HT-29 (cell line): Measurements from ENCODE around the gene NEBL. TPM values are rescaled to one million over a fixed set of nuclear protein-coding genes. Genes with fewer than 3 reads are reported as not detected.

Source experiments
- DNase-seq: peaks from one replicate; pipeline ENCODE4 v3.0.0-alpha.2; 2015; ENCODE audit warnings: low spot score
- total RNA-seq: library from RNA; depleted of rRNA; stranded (reverse); fragments of >200 nt; shearing (Covaris generic); gene quantifications from 2 replicates; pipeline ENCODE4 v1.2.3, GENCODE V29; 2014

The NEBL gene
- total RNA-seq, 1 experiment from 2014 or later = 2.2 TPM

DNA sequence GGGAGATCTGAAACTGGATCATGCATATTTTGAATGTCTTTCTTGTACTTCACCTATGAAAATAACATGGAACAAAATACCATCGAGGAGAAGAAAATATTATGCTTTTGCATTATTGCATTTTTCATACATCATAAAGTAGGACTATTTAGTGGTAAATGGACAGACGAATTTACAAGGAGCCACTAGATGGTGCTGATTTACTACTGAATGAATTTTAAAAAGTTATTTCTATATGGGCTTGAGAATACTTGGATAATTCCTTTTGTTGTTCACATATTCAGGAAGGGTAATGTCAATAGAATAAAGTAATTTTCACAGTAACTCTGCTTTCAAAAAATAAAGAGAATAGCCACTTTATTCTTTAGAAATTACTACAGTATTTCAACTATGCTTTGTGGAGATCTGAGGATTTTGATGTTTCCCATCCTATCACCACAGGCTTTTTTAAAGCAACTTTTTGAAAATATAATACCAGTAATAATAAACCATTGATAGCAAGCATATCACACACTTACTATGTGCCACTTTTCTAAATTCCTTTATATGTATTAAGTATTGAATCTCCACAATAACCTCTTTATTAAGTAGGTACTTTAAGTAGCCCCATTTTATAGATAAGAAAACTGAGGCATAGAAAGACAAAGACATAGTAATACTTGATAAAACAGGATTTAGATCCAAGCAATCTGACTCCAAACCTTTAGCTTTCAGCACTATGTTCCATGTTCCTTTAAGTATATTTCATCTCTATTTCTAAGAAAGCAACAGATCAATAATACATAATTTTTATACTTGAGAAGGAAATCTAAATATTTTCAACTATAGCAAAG is 38.6 kb downstream of the NEBL start:
- peak; percentile 51 for DNase-seq

DNA sequence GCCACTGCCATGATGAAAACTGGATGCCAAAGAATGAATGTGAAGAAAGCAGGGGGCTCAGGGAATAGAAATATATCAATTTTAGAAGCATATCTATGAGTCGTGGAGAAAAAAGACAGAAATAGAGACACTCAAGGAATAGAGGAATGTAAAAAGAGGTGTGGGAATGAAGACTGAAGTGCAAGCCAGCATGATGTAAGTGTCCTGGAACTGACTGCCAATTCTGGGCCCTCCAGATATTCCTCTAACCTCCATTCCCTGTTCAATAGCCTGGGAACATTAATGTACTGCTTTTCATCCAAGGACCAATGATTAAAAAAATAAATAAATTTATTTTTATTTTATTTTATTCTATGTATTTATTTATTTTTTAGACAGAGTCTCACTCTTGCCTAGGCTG is 40.6 kb downstream of the NEBL start:
- no peak for DNase-seq

DNA sequence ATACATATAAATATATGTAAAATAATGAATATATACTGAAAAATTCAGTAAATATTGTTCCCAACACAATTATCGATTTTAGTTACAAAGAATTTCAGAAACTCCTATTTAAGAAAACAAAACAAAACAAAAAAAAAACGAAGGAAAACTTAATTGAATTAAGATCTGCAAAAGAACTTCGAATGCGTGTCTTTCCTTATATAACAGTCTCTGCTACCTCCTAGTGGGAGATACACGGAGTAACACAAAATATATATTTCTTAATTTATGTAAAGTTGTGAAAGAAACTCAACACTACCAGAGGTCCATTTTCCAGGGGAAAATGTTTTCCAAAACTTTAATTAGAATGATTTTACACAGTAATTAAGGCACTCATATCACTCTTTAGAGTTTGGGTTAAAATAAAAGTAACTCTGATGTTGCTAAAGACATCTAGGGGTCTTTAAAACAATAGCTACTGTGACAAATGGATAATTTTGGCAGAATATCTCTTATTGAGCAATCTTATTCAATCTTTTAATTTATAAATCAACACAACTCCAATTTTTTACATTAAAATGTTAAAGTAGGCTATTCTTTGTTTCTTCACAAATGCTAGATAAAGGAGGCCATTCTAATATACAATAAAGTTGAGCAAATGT is 41.6 kb downstream of the NEBL start:
- peak; percentile 16 for DNase-seq

DNA sequence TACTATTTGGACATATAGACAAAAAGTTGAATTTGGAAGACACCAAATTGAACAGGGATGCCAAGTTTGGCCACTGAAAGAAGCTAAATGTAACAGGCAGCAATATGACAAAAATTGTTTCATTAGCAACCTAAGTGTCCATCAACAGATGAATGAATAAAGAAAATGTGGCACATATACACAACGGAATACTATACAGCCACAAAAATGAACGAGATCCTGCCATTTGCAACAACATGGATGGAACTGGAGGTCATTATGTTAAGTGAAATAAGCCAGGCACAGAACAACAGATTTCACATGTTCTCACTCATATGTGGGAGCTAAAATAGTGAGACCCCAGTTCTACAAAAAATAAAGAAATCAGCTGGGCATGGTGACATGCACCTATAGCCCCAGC is 43.8 kb downstream of the NEBL start:
- DNase-seq = no peak

DNA sequence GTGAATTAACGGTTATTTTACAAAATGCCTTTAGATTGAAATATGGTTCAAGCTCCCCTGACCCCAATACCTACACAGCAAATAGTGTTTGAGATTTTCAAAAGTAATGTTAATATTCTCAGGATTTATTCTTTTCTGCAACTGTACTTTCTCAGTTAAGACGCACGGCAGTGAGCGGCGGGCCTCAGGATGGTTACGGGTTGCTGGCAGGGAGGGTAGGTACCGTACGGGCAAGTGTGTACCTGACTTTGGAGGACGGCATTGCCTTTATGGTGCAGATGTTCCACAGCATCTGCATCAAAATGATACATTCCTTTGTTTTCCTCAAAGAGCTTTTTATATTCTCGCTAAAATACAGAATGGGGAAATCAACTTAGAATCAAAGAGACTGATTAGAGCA is 44.8 kb downstream of the NEBL start:
- no peak for DNase-seq

DNA sequence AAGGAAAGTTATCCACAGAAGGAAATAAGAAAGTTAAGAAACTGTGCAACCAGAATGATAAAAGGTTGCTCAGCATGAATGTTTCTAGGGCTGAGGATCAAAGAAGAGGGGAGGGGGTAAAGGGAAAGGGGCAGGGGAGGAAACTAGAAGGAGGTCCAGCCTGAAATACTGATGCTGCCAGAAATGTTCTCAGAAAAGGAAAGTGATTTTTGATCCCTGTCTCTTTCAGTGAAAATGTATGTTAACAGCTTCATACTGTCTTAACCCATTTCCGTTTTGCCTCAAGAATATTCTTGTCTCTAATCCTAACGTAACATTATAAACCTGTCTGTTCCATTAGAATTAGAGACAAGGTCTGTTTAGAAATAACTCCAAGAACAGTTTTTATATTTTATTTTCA is 49.6 kb downstream of the NEBL start:
- no peak for DNase-seq

DNA sequence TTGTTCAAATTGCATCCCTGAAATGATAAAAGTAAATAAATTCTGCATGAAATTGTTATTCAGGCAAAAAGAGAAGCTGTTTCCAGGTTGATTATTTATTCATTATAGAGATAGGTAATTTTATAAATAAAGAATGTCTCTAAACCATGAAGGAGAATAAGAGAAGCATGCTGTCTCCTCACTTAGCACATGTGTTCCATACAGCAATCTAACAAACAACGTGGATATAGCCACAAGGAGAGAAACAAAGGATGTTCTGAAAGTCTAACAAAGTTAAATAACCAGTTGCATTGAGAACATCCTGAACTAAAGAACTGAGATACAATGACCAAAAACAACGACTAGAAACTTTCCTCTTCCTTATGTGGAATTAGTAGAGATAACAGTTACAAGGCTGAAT is 50.8 kb downstream of the NEBL start:
- DNase-seq = no peak

DNA sequence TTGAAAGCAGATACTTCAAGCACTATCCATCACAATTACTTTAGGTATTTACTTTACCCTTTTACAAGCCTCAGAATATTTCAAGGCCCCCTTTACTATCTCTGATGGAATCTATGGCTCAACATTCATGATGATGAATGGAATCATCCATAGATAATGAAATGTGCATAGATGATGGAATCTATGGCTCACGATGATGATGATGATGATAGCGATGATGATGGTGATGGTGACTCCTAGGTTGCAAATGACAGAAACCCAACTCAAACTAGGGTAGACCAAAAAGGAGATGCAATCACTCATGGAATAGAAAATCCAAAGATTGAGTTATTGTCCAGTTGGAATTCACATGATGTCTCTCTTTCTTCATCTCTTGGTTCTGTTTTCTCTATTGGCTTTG is 55.7 kb downstream of the NEBL start:
- DNase-seq = no peak

DNA sequence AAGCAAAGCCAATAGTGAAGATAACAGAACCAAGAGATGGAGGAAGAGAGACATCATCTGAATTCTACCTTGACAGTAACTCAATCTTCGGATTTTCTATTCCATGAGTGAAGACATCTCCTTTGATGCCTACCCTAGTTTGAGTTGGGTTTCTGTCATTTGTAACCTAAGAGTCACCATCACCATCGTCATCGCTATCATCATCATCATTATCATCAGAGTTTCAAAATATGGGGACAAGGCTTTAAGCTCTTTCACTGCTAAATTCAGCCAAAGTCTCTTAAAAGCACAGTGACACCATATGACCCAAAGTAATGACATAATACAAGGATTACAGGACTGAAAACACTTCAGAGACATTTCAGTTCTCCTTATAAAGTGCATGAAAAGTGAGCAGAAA is 57.2 kb downstream of the NEBL start:
- no peak for DNase-seq

DNA sequence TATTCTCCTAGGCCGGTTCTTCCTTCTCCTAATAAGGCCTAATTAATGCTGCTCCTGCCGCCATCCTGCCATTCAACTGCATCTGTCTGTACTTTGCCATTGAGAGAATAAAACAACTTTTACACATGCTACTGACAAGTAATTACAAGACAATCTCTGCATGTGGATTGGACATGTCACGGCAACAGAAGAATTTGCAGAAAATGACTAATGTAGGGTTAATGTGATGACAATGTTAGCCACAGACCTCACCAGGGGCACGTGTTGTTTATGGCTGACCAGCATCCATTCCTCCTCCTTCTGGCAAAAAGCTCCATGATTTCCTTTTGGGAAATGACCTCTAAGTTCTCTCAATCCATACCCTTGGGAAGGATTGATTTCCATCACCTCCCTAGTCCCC is 58.0 kb downstream of the NEBL start:
- no peak for DNase-seq

DNA sequence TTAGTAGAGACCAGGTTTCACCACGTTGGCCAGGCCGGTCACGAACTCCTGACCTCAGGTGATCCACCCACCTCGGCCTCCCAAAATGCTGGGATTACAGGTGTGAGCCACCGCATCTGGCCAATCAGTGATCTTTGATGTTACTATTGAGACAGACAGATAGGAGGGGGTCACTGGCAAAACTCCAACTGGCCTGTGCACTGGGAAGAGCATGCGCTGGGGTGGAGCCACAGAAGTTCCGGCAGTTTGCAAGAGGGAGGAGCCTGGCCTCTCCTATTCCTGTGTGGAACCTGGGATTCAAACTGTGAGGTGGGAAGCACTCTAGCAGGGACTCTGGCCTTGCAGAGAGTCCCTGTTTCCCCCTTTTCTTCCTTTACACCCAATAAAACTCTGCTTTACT is 60.7 kb downstream of the NEBL start:
- DNase-seq = no peak

DNA sequence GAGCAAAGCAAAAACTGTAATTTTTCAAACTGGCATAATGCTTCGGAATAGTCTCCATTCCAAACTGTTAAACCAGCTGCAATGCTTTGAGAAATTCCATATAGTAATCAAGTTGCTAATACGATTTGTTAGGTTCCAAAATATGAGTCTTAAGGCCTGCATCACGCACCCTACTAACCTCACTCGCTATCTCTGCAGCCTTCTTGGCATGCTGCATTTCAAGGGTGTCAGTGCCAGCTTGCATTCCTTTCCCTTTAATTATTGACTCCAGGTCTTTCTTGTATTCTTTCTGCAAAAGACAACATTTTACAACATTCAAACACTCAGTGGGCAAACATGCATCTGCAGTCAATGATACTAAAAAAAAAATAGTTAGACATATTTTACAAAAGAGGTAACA is 61.8 kb downstream of the NEBL start:
- DNase-seq = no peak

DNA sequence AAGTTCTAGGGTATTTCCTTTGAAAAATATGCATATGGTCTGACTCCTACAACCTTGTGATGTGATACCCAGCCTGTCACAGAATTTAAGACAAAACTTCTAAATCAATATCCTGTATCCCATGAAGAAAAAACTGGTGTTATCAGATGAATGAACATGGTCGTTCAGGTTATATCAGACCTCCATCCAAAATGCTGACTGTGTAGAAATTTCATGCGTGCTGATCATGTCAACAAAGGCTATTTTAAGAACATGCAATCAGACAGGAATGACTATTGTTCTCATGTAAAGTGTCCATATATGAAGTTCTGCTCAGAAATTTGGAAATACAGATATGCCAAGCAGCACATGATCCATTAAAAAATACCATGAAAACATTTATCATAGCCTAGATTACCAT is 62.3 kb downstream of the NEBL start:
- DNase-seq = no peak

DNA sequence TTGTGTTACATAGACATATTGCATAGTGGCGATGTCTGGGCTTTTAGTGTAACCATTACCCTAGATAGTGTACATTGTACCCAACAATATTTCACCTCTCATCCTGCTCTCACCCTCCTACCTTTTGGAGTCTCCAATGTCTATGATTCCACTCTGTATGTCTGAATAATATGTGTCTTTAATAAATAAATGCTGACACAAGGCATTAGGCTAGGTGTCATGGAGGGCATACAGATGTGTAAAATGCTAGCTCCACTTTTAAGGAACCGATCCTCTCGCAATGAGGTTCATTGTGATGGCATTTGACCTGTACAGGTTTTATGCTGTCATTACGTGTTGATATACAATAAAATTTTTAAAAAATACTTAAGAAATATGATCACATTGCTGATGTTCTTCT is 74.3 kb downstream of the NEBL start:
- no peak for DNase-seq

DNA sequence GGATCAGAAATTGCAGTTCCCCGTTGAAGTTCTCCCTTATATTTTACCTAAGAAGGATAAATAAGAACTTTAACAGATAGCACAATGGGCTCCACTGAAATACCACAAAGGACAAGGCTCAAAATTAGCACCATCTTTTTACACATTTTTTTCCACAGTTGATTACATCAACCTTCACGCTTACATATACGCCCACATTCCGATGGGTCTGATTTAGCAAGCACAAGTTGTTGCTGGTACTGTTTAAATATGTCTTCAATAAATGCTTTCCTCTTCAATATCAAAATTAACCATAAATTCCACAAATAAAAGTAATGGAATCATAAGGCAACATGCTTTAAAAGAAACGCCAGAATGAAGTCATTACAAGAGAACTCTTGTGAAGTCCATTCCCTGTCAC is 79.5 kb downstream of the NEBL start:
- DNase-seq = no peak

DNA sequence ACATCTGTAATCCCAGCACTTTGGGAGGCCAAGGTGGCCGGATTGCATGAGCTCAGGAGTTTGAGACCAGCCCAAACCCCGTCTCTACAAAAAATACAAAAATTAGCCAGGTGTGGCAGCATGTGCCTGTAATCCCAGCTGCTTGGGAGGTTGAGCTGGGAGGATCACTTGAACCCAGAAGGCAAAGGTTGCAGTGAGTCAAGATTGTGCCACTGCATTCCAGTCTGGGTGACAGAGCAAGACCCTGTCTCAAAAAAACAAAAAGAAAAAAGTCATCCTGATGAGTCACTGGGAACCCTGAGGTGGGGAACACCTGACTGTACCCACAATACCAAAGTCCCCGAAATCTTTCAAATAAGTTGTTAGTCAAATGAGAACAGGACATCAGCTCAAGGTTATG is 80.0 kb downstream of the NEBL start:
- no peak for DNase-seq

DNA sequence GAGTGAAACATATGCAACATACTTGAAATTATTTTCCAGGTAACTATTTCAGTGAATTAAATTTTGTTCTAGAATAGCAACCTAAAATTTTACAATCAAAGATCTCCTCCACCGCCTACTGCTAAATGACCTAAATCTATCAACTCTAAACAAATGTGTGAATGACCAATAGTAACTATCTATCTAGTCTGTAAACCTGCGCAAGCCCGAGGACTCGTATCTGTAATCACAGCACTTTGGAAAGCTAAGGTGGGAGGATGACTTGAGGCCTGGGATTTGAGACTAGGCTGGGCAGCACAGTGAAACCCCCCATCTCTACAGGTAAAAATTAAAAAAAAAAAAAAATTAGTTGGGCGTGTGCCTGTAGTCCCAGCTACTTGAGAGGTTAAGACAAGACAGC is 83.0 kb downstream of the NEBL start:
- no peak for DNase-seq

DNA sequence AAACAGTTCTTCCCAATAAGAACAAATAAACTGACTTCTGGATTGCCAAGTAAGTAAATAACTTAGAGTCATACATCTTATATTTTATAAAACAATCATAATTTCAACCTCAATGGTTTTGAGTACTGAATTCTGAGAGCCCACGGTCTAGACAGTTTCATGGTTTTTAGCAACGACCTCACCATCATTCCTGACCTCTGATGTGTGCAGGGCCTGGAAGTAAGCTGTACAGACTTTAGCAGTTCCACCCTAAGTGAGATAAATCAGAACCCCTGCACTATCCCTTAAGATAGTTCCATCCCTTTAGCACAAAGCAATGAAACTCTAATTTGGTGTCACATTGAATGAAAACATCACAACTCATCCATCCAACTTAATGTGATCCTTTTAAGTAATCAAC is 86.0 kb downstream of the NEBL start:
- DNase-seq = no peak

DNA sequence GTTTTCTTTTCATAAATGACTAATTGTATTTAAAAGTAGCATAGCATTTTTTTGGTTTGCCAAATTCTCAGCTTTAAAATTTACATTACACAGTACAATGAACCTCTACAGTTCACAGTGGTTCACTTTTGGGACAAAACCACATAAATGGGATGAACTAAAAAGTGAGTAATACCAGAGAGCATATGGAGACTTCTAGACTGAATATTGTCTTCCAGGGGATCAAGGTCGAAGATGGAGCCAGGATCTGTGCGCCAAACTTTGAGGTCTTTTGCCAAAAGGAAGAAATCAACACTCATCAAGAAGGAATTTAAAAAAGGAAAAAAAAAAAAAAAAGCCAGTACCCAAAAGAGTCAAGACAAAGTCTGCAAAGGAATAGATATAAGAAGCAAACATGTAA is 87.5 kb downstream of the NEBL start:
- no peak for DNase-seq

DNA sequence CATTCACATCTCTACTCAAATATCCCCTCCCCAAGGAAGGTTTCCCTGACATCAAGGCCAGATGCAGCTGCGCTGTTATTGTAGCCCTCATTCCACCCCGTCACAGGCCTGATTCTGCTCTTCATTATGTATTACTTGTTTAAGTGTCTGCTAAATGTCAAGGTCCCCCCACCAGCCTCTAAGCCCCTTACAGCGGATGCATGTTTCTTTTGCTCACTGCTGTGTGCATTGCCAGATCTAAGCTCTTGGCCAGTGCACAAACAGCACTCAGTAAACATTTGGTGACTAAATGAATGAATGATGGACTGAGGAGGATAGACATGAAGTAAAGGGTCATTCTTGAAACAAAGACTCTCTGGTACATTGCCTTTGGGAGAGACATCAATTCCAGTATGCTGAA is 90.6 kb downstream of the NEBL start:
- DNase-seq = no peak

DNA sequence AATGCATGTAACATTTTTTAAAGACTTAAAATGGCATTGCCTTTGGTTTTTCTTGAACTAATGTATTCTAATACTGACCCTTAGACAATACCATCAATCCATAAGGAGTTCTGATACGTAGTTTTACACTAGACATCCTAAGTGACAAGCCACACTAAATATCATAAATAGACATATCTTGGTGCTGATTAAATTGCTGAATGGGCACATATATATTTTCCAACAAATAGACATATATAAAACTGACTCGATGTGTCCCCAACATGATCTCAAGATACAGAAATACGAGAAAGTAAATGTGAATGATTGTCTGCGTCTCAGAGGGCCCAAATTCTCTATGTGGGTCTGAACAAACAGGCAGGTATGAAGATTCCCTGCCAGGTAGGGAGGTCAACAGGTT is 99.8 kb downstream of the NEBL start:
- no peak for DNase-seq

DNA sequence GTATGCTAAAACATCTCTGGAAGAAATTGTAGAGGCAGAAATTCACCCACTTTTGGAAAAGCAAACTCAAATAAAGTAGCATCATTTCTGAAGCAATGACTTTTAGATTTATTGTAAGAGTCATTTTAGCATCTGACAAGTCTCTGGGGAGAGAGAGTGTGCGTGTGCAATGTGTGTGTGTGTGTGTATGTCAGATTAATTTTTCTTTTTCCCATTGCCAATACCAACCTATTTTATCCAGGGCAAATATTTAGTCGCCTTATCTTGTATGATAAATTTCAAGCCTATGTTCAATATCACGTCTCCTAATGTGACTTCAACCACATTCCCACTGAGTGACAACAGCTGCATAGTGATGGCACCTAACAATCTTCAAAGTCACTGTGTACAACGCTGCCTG is 101.7 kb downstream of the NEBL start:
- no peak for DNase-seq

DNA sequence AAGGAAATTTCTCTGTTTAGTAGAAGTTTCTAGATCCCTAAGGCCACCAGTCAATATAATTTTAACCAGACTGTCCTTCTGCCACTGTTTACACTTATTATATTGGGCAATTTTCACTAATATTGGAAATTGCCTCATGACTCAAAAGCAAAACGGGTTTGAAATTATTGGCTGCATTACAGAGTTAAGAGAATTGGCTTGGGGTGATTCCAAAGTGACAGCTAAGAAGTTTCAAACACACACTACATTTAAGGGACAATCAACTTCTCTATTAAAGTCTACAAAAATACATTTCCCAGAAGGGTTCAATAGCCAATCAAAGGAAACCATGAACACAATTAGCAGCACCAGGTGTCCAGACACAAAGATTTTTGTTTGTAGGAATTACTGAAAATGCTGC is 111.9 kb downstream of the NEBL start:
- DNase-seq = no peak
